Measurements from ENCODE around the gene TRPM3.
"Not testable (repeated sequence)": the region's sequence is repeated elsewhere in the genome, so short reads cannot be mapped to it uniquely, and the experiment has no call there.

The TRPM3 gene

DNA sequence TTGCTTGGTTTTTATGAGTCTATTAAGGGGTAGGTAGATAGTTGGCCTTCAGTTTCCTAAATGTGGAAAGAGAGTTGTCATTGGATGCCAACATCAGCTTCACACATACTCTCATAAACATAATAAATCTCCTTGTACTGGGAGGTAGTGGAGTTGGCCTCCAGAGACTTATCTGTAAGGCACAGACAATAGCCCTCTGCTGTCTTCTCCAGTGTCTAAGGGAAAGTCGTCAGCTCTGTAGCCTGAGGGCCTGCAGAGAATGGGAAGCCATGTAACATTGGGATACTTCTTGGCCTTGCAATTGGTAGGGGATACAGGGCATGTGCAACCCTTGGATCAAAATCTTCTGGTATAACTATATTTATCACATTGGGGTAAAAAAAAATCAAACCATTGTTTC is 375.1 kb downstream of the TRPM3 start:
- TF ChIP-seq, protein P1, sequence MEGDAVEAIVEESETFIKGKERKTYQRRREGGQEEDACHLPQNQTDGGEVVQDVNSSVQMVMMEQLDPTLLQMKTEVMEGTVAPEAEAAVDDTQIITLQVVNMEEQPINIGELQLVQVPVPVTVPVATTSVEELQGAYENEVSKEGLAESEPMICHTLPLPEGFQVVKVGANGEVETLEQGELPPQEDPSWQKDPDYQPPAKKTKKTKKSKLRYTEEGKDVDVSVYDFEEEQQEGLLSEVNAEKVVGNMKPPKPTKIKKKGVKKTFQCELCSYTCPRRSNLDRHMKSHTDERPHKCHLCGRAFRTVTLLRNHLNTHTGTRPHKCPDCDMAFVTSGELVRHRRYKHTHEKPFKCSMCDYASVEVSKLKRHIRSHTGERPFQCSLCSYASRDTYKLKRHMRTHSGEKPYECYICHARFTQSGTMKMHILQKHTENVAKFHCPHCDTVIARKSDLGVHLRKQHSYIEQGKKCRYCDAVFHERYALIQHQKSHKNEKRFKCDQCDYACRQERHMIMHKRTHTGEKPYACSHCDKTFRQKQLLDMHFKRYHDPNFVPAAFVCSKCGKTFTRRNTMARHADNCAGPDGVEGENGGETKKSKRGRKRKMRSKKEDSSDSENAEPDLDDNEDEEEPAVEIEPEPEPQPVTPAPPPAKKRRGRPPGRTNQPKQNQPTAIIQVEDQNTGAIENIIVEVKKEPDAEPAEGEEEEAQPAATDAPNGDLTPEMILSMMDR (IDR thresholded peaks at IDR 0.05; ENCODE audit: borderline replicate concordance, control extremely low read depth, extremely low read depth, insufficient read depth, missing control alignments), result no peak
- in situ Hi-C loops (cut with MboI; ENCODE audit: low sequenced_read_pairs, unreplicated experiment), result no loop called here
- DNase-seq (ENCODE audit: low spot score), result no peak

DNA sequence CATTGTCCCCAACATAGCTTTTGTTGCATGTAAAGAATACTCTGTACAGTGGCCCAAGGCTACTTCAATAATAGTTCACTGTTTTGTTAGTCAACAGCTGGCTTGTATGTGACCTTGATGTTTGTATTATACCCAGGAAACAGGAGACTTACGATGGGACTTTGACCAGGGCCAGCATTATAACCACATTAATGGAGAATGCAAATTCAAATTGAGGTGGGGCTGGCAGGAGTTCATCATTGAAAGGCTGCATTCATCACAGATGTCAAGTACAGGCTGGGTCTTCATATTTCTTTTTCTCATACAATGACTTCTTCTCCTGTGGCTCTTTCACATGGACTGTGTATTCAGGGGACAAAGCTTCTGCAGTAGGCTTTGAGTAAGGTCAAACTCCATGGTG is 396.6 kb downstream of the TRPM3 start:
- DNase-seq (ENCODE audit: low spot score); in situ Hi-C loops (cut with MboI; ENCODE audit: low sequenced_read_pairs, unreplicated experiment): not testable (repeated sequence)

DNA sequence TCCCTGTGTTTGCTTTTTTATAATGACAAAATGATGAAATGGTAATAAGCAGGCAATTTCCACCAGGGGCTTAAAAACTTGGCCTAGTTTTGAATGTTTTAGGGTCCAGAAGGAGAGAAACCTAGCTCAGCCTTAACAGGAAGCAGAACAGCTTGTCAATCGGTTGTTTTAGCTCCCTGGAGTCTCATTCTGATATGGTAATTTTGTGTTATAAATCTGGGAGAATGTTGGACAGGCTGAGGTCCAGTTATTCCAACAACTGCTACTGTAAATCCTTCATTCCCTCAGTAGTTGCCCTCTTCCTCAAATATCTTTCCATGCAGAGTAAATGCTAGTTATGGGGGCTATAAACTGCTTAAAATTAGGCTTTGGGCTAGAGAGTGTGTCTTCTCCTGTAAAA is 397.4 kb downstream of the TRPM3 start:
- in situ Hi-C loops (cut with MboI; ENCODE audit: low sequenced_read_pairs, unreplicated experiment); DNase-seq (ENCODE audit: low spot score): not testable (repeated sequence)

DNA sequence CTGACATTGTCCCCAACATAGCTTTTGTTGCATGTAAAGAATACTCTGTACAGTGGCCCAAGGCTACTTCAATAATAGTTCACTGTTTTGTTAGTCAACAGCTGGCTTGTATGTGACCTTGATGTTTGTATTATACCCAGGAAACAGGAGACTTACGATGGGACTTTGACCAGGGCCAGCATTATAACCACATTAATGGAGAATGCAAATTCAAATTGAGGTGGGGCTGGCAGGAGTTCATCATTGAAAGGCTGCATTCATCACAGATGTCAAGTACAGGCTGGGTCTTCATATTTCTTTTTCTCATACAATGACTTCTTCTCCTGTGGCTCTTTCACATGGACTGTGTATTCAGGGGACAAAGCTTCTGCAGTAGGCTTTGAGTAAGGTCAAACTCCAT is 414.6 kb downstream of the TRPM3 start:
- in situ Hi-C loops (cut with MboI; ENCODE audit: low sequenced_read_pairs, unreplicated experiment); DNase-seq (ENCODE audit: low spot score): not testable (repeated sequence)

DNA sequence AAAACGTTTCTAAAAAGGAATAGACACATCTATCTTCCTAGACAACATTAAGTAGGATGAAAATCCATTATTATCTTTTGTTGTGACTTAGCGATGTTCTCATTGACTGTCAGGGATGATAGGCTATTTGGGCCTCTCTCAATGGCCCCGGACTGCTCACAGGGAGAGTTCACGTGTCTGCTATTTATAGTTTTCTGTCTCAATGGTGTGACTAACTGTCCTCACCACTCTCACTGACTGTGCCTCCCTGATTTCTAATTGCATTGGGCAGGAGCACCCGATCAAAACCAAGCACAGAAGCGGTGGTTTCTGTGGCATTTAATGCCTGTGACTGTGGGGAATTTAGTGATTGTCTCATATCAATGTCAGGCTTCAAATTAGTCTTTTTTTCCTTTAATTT is 420.3 kb downstream of the TRPM3 start:
- no peak for DNase-seq (ENCODE audit: low spot score)
- TF ChIP-seq, protein P1 (IDR thresholded peaks at IDR 0.05; ENCODE audit: borderline replicate concordance, control extremely low read depth, extremely low read depth, insufficient read depth, missing control alignments), result no peak
- in situ Hi-C loops (cut with MboI; ENCODE audit: low sequenced_read_pairs, unreplicated experiment), result no loop called here

DNA sequence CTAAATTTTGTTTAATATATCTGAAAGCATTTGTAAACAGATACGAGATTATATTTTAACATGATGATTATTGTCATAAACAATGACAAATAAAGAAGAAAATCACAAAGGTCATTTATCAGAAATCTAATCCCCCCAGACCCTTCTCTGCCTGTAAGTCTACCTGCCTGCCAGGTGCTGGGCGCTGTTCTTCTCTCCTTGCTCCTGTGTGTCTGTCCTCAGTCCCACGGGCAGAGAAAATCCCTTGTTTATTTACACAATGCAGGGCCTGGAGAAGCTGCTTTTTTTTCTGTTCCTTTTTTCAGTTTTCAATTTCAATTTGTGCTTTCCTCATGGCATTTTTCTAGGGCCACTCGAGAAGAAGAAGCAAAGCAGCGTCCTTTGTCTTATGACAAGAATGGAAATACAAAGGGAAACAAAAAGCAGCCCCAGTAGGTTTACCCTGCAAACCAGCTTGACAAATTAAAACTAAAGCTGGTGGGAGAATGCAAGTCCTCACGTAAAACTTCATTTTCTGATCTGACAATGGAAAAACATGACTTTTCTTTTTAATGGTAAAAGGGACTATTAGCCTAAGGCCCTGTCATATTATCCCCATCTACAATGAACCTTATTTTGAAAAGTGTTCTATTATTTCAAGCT is 424.6 kb downstream of the TRPM3 start:
- DNase-seq (ENCODE audit: low spot score), result no peak
- in situ Hi-C loops (cut with MboI; ENCODE audit: low sequenced_read_pairs, unreplicated experiment), result no loop called here
- TF ChIP-seq, protein P1 (IDR thresholded peaks at IDR 0.05; ENCODE audit: borderline replicate concordance, control extremely low read depth, extremely low read depth, insufficient read depth, missing control alignments), result no peak

DNA sequence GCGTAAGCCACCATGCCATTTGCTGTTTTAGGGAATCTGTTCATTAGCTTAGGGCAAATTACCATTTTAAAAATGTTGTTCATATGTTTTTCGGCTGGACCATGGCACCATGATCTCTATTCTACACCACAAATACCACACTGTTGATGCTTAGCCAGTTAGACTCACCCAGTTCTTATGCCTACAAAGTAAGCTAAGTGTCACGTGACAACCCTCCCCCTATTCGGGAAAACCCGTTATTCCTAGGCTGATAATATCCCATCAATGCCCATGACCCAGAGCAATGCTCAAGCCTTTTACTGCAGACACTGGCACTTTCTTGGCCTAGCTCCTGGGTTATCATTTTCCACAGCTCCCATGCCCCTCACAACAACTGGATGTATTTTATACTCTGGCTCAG is 426.7 kb downstream of the TRPM3 start:
- in situ Hi-C loops (cut with MboI; ENCODE audit: low sequenced_read_pairs, unreplicated experiment), result no loop called here
- TF ChIP-seq, protein P1 (IDR thresholded peaks at IDR 0.05; ENCODE audit: borderline replicate concordance, control extremely low read depth, extremely low read depth, insufficient read depth, missing control alignments), result no peak
- DNase-seq (ENCODE audit: low spot score), result no peak

DNA sequence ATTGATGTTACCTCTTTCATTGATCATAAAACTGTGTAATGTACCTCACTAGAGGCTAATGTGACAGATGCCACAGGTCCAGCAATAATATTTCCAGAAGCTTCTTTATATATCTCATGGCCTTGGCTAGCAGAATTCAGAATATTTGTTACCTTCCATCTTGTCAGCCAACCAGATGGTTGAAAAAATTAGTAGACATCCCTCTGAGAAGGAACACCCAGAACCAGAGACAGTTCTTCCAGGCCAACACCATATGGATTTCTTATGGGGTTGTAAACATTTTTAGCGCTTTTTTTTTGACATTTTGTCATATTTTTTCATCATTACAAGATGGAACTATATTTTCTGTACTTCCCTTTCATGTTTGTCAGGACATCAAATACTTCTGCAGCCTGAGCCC is 428.2 kb downstream of the TRPM3 start:
- TF ChIP-seq, protein P1 (IDR thresholded peaks at IDR 0.05; ENCODE audit: borderline replicate concordance, control extremely low read depth, extremely low read depth, insufficient read depth, missing control alignments), result no peak
- in situ Hi-C loops (cut with MboI; ENCODE audit: low sequenced_read_pairs, unreplicated experiment), result no loop called here
- no peak for DNase-seq (ENCODE audit: low spot score)

All from GM13976 (cell line).